ENCODE measurements around the gene TBC1D8. TPM values are rescaled to one million over a fixed set of nuclear protein-coding genes. Genes with fewer than 3 reads are reported as not detected.

The TBC1D8 gene
- total and polyA plus RNA-seq, 2 of the 13 experiments (the other 11 are each of a cell fraction or from before 2014, with no cell fraction given), result 45.1 to 95.4 TPM

- in situ Hi-C loops (cut with HindIII; ENCODE audit: extremely low pct_ligation_motif_present, low pct_unique_long_range_greater_than_20kb), result no loop called here
- Histone ChIP-seq H3K9ac (ENCODE audit: insufficient read depth, low read depth, low read length) (no peak overlapping the region), H3K27ac (ENCODE audit: extremely low read length, insufficient read depth, low read length) (no peak overlapping the region), H3K9me3 (ENCODE audit: low read length) (no peaks in the 10 kb centered on the region), H3K4me3 (replicated peaks in 1 of 3; ENCODE audit: insufficient read depth in 1 of 3, low read depth in 2 of 3, low read length in 3 of 3) (no peak overlapping the region), H4K20me1 (ENCODE audit: insufficient read depth, low read length) (peaks cover 13% of the 10 kb centered on the region), H3K4me2 (ENCODE audit: low read depth, low read length) (no peak overlapping the region), H3K79me2 (ENCODE audit: insufficient read depth, low read length) (peaks cover 2% of the 10 kb centered on the region), H3K36me3 (replicated peaks in 1 of 2; ENCODE audit: control insufficient read depth in 1 of 2, insufficient read depth in 2 of 2, low read length in 2 of 2) (peaks cover 8 to 57% of the 10 kb centered on the region in 2 experiments; a peak in 4 of 5 replicates), H3K4me1 (ENCODE audit: insufficient read depth, low read length) (no peaks in the 10 kb centered on the region), H3K27me3 (ENCODE audit: control insufficient read depth in 1 of 2, insufficient read depth in 2 of 2, low read length in 2 of 2) (no peaks in the 10 kb centered on the region), H2AFZ (ENCODE audit: low read length) (no peak overlapping the region)
- POLR2A ChIA-PET, result interaction anchor here (0.7 to 1.8 kb wide), 4 partner anchors 10 to 195 kb away, joined by 4 to 17 read pairs (median 4); partner anchors contain the start of gene RPL31
- BruUV-seq (replicated peaks), result TSS peak; percentile 2
- WGBS (ENCODE audit: low lambda C conversion rate), result 54% methylated on average over 5 of the region's 5 CpGs
- CTCF ChIA-PET (ENCODE audit: low intra/inter-chr PET ratio, low total read pairs), result interaction anchor here (0.8 to 3.9 kb wide), 7 partner anchors 24 to 239 kb away, joined by 3 to 53 read pairs (median 6); partner anchors contain the start of genes CNOT11 and TBC1D8
- peak; percentile 50 for DNase-seq (ENCODE audit: low spot score)
- intact Hi-C loops (cut with micrococcal nuclease; ENCODE audit: unreplicated experiment), result loop anchor here (1.0 to 5.0 kb wide), 2 partner anchors 140 to 195 kb away; no protein-coding TSS in a partner anchor
- no peak for ATAC-seq
- peak; percentile 88 for FAIRE-seq
- TF ChIP-seq KDM1A (CRISPR knock-in tag; IDR thresholded peaks at IDR 0.05) (no peak), JUNB (CRISPR knock-in tag; IDR thresholded peaks at IDR 0.05; ENCODE audit: borderline replicate concordance) (no peak), MXI1 (IDR thresholded peaks at IDR 0.05; ENCODE audit: borderline replicate concordance, low read depth, low read length) (no peak), HDAC2 (CRISPR knock-in tag; IDR thresholded peaks at IDR 0.05) (peak; percentile 32; the same call in 1 of the 2 replicates), HMGA1 (CRISPR knock-in tag; conservative IDR thresholded peaks at IDR 0.05) (no peak), PRMT3 (CRISPR knock-in tag; IDR thresholded peaks at IDR 0.05; ENCODE audit: borderline replicate concordance, low read depth) (no peak), ZNF34 (CRISPR knock-in tag; IDR thresholded peaks at IDR 0.05; ENCODE audit: borderline replicate concordance) (no peak), STAG1 (CRISPR knock-in tag; IDR thresholded peaks at IDR 0.05) (peak; percentile 95), HNF4A (CRISPR knock-in tag; IDR thresholded peaks at IDR 0.05) (no peak), NFYC (CRISPR knock-in tag; IDR thresholded peaks at IDR 0.05) (no peak), ZNF792 (CRISPR knock-in tag; IDR thresholded peaks at IDR 0.05) (no peak), RXRA (CRISPR knock-in tag; IDR thresholded peaks at IDR 0.05) (no peak), SOX6 (IDR thresholded peaks at IDR 0.05) (no peak), SOX6 (CRISPR knock-in tag; IDR thresholded peaks at IDR 0.05) (no peak), FOXJ3 (CRISPR knock-in tag; IDR thresholded peaks at IDR 0.05; ENCODE audit: borderline replicate concordance) (0 out of 2 replicates have a peak, but pooled peaks have one; percentile 20), TEAD2 (CRISPR knock-in tag; IDR thresholded peaks at IDR 0.05) (no peak), THRA (CRISPR knock-in tag; IDR thresholded peaks at IDR 0.05; ENCODE audit: borderline replicate concordance) (peak; percentile 29; the same call in 1 of the 2 replicates), CCDC6 (CRISPR knock-in tag; IDR thresholded peaks at IDR 0.05) (no peak), KMT2B (CRISPR knock-in tag; IDR thresholded peaks at IDR 0.05) (no peak), AHR (CRISPR knock-in tag; IDR thresholded peaks at IDR 0.05) (no peak), ZNF83 (CRISPR knock-in tag; IDR thresholded peaks at IDR 0.05; ENCODE audit: borderline replicate concordance) (no peak)
- TF ChIP-seq, protein P1, sequence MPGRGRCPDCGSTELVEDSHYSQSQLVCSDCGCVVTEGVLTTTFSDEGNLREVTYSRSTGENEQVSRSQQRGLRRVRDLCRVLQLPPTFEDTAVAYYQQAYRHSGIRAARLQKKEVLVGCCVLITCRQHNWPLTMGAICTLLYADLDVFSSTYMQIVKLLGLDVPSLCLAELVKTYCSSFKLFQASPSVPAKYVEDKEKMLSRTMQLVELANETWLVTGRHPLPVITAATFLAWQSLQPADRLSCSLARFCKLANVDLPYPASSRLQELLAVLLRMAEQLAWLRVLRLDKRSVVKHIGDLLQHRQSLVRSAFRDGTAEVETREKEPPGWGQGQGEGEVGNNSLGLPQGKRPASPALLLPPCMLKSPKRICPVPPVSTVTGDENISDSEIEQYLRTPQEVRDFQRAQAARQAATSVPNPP (CRISPR knock-in tag; IDR thresholded peaks at IDR 0.05), result 0 out of 2 replicates have a peak, but pooled peaks have one; percentile 49
- TF ChIP-seq, protein P2, sequence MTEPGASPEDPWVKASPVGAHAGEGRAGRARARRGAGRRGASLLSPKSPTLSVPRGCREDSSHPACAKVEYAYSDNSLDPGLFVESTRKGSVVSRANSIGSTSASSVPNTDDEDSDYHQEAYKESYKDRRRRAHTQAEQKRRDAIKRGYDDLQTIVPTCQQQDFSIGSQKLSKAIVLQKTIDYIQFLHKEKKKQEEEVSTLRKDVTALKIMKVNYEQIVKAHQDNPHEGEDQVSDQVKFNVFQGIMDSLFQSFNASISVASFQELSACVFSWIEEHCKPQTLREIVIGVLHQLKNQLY (CRISPR knock-in tag; IDR thresholded peaks at IDR 0.05), result no peak
- TF ChIP-seq, protein P3, sequence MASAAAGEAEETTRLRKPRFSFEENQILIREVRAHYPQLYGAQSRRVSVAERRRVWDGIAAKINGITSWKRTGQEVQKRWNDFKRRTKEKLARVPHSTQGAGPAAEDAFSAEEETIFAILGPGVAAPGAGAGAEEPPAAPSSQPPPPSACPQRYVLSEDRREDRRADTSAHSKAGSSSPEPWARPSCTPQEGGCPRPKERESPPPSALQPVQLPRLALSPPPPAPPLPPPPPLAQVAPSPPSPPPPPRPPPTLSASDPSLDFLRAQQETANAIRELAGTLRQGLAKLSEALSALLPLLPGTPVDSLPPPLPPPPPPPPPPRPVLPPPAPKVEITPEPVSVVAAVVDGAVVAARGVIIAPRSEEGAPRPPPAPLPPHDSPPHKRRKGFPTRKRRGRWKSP (CRISPR knock-in tag; IDR thresholded peaks at IDR 0.05), result 0 out of 2 replicates have a peak, but pooled peaks have one; percentile 42
These were observed 138.4 kb downstream of the TBC1D8 start for GRCh38 chr2:101012706-101013181.

All from HepG2 (cell line).